ENCODE results near the gene GRIK3.

GRIK3 gene

GRCh38 chr1:36752891-36753361 lies 281.4 kb downstream of the GRIK3 start:
- TF ChIP-seq CTCF (IDR thresholded peaks at IDR 0.05; ENCODE audit: extremely low read depth, missing control alignments), result no peak
- DNase-seq (ENCODE audit: low spot score), result no peak

- TF ChIP-seq CTCF (IDR thresholded peaks at IDR 0.05; ENCODE audit: extremely low read depth, missing control alignments), result no peak
- DNase-seq (ENCODE audit: low spot score), result no peak
Measured at GRCh38 chr1:36752431-36752830, 281.9 kb downstream of the GRIK3 start.

- no peak for TF ChIP-seq CTCF (IDR thresholded peaks at IDR 0.05; ENCODE audit: extremely low read depth, missing control alignments)
- no peak for DNase-seq (ENCODE audit: low spot score)
Measured at GRCh38 chr1:36751525-36751924, 282.8 kb downstream of the GRIK3 start.

GRCh38 chr1:36748466-36748865 lies 285.8 kb downstream of the GRIK3 start:
- no peak for DNase-seq (ENCODE audit: low spot score)
- TF ChIP-seq CTCF (IDR thresholded peaks at IDR 0.05; ENCODE audit: extremely low read depth, missing control alignments), result no peak
